Measurements from ENCODE around the gene TUBE1. TPM values are rescaled to one million over a fixed set of nuclear protein-coding genes. Genes with fewer than 3 reads are reported as not detected.

Gene TUBE1
- polyA plus RNA-seq, 1 of the 3 experiments (the other 2 are of a cell fraction) = 11.9 TPM

DNA sequence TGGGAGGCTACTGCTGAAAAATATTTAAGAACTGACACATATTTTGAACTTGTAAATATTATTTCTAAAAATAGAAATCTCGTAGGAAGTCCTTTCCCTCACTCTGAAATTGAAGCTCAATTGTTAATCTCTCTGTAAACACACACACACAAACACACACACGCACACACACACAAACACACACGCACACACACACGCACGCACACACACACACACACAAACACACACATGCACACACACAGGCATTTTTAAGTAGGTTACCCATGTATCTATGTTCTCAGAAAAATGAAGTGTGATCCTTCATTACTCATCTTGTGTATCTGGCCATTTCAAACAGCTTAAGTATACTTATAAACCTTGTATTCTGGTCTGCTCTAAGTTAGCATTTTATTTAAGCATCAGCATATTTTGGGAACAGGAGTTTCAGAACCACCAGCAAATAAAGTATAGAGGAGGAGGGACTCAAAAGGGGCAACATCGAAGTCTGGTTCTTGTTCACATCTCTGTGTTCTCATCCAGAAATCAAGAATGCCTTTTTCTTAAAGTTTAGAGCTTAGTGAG is 21.8 kb downstream of the TUBE1 start:
- Histone ChIP-seq H3F3A (replicated peaks; ENCODE audit: insufficient read depth) (no peaks in the 10 kb centered on the region), H3K27me3 (ENCODE audit: insufficient read depth) (no peaks in the 10 kb centered on the region), H3K9me3 (no peaks in the 10 kb centered on the region), H3K79me2 (ENCODE audit: insufficient read depth) (no peaks in the 10 kb centered on the region), H3K9ac (no peak overlapping the region), H3K4me2 (no peak overlapping the region), H3K36me3 (replicated peaks in 1 of 2; ENCODE audit: control insufficient read depth in 1 of 2, insufficient read depth in 2 of 2, low read length in 1 of 2) (peaks cover 5 to 15% of the 10 kb centered on the region in 2 experiments), H3K9me2 (no peaks in the 10 kb centered on the region), H4K20me1 (ENCODE audit: insufficient read depth) (no peaks in the 10 kb centered on the region), H3K27ac (ENCODE audit: low read depth in 2 of 2, low read length in 1 of 2) (no peak overlapping the region), H3K4me1 (ENCODE audit: control insufficient read depth in 1 of 2, insufficient read depth in 2 of 2, low read depth in 1 of 2, low read length in 1 of 2) (no peaks in the 10 kb centered on the region), H3K4me3 (ENCODE audit: low read depth in 2 of 2, low read length in 1 of 2) (no peak overlapping the region), H2AFZ (ENCODE audit: low read depth) (no peak overlapping the region)
- DNase-seq = no peak
- POLR2A ChIA-PET = no interaction called here
- TF ChIP-seq, protein P1, sequence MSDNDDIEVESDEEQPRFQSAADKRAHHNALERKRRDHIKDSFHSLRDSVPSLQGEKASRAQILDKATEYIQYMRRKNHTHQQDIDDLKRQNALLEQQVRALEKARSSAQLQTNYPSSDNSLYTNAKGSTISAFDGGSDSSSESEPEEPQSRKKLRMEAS (IDR thresholded peaks at IDR 0.05; ENCODE audit: low read depth) = no peak
- TF ChIP-seq REST (IDR thresholded peaks at IDR 0.05; ENCODE audit: low read depth, low read length) = no peak
- no peak for TF ChIP-seq GATA2 (CRISPR knock-in tag; IDR thresholded peaks at IDR 0.05)
- no peak for TF ChIP-seq TEAD4 (IDR thresholded peaks at IDR 0.05; ENCODE audit: borderline replicate concordance, insufficient read depth)
- TF ChIP-seq SMC3 (IDR thresholded peaks at IDR 0.05; ENCODE audit: low read depth, low read length) = no peak
- TF ChIP-seq IRF3 (IDR thresholded peaks at IDR 0.05; ENCODE audit: low read depth, low read length) = no peak
- no peak for TF ChIP-seq YY1 (IDR thresholded peaks at IDR 0.05; ENCODE audit: low read depth)
- TF ChIP-seq EP300 (IDR thresholded peaks at IDR 0.05; ENCODE audit: borderline replicate concordance in 1 of 2, low read depth in 1 of 2, low read length in 1 of 2) = no peak
- TF ChIP-seq, protein P2, sequence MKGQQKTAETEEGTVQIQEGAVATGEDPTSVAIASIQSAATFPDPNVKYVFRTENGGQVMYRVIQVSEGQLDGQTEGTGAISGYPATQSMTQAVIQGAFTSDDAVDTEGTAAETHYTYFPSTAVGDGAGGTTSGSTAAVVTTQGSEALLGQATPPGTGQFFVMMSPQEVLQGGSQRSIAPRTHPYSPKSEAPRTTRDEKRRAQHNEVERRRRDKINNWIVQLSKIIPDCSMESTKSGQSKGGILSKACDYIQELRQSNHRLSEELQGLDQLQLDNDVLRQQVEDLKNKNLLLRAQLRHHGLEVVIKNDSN (IDR thresholded peaks at IDR 0.05; ENCODE audit: borderline replicate concordance, low read depth) = no peak
- no peak for TF ChIP-seq CHD2 (IDR thresholded peaks at IDR 0.05; ENCODE audit: low read length, partially characterized antibody)
- TF ChIP-seq, protein P3, sequence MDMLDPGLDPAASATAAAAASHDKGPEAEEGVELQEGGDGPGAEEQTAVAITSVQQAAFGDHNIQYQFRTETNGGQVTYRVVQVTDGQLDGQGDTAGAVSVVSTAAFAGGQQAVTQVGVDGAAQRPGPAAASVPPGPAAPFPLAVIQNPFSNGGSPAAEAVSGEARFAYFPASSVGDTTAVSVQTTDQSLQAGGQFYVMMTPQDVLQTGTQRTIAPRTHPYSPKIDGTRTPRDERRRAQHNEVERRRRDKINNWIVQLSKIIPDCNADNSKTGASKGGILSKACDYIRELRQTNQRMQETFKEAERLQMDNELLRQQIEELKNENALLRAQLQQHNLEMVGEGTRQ (IDR thresholded peaks at IDR 0.05; ENCODE audit: borderline replicate concordance, low read depth, low read length) = no peak
- CTCF ChIA-PET = interaction anchor here (1.5 kb wide), 1 partner anchor 11 kb away, joined by 4 read pairs; no protein-coding TSS in a partner anchor
- 80% methylated on average over 6 of the region's 6 CpGs for WGBS (ENCODE audit: low lambda C conversion rate)

All from SK-N-SH (cell line).